HG02571 (cell line): ENCODE measurements around the gene UBALD2.
"Not testable (repeated sequence)": the region's sequence is repeated elsewhere in the genome, so short reads cannot be mapped to it uniquely, and the experiment has no call there.

ENCODE experiments used
- ATAC-seq: cut with Tn5 transposase; IDR thresholded peaks from one replicate; pipeline ENCODE4 v1.9.1; 2021; ENCODE audit warnings: mild to moderate bottlenecking, moderate library complexity; ENCODE audit not compliant: unreplicated experiment

The UBALD2 gene

GRCh38 chr17:76275382-76276068 is 10.4 kb downstream of the UBALD2 start:
- ATAC-seq: no peak

- ATAC-seq: no peak
Observed at GRCh38 chr17:76276069-76276431, 10.9 kb downstream of the UBALD2 start.

GRCh38 chr17:76276461-76277299 is 11.5 kb downstream of the UBALD2 start:
- ATAC-seq: no peak

- ATAC-seq: no peak
Observed at GRCh38 chr17:76277300-76278267, 12.4 kb downstream of the UBALD2 start.

- no peak for ATAC-seq
Observed at GRCh38 chr17:76278268-76278908, 13.2 kb downstream of the UBALD2 start.

- no peak for ATAC-seq
Observed at GRCh38 chr17:76278952-76279741, 14.0 kb downstream of the UBALD2 start.

- ATAC-seq: no peak
Observed at GRCh38 chr17:76279742-76280287, 14.7 kb downstream of the UBALD2 start.

GRCh38 chr17:76280650-76281049 is 15.5 kb downstream of the UBALD2 start:
- no peak for ATAC-seq

- no peak for ATAC-seq
Observed at GRCh38 chr17:76281573-76282371, 16.6 kb downstream of the UBALD2 start.

GRCh38 chr17:76292567-76292966 is 27.4 kb downstream of the UBALD2 start:
- ATAC-seq: no peak

- no peak for ATAC-seq
Observed at GRCh38 chr17:76293106-76293505, 28.0 kb downstream of the UBALD2 start.

- ATAC-seq: no peak
Observed at GRCh38 chr17:76296186-76296585, 31.0 kb downstream of the UBALD2 start.

- ATAC-seq: no peak
Observed at GRCh38 chr17:76296889-76297288, 31.7 kb downstream of the UBALD2 start.

- no peak for ATAC-seq
Observed at GRCh38 chr17:76297436-76297835, 32.3 kb downstream of the UBALD2 start.

- no peak for ATAC-seq
Observed at GRCh38 chr17:76304226-76305134, 39.3 kb downstream of the UBALD2 start.

GRCh38 chr17:76305135-76305454 is 39.9 kb downstream of the UBALD2 start:
- not testable (repeated sequence) for ATAC-seq

- ATAC-seq: no peak
Observed at GRCh38 chr17:76307299-76307965, 42.3 kb downstream of the UBALD2 start.
